Effector memory CD4-positive, alpha-beta T cell (primary cell): ENCODE results near the gene PRICKLE1.

Source experiments
- DNase-seq, 3 donors: peaks; one replicate each; pipeline ENCODE4 v3.0.0-alpha.2; 2020
- H3K27ac ChIP-seq: 2 replicates; pipeline ENCODE4 v1.7.0; 2013; ENCODE audit warnings: mild to moderate bottlenecking, low read length, moderate library complexity; ENCODE audit not compliant: insufficient read depth, poor library complexity, severe bottlenecking
- H3K27me3 ChIP-seq: replicated peaks from 2 replicates; pipeline ENCODE4 v1.7.0; 2013; ENCODE audit warnings: mild to moderate bottlenecking, low read length; ENCODE audit not compliant: insufficient read depth, control insufficient read depth, poor library complexity, severe bottlenecking
- H3K36me3 ChIP-seq: 2 replicates; pipeline ENCODE4 v1.7.0; 2013; ENCODE audit warnings: mild to moderate bottlenecking, low read length, moderate library complexity; ENCODE audit not compliant: control insufficient read depth, insufficient read depth
- H3K4me1 ChIP-seq: 2 replicates; pipeline ENCODE4 v1.7.0; 2013; ENCODE audit warnings: low read length, mild to moderate bottlenecking; ENCODE audit not compliant: control insufficient read depth, insufficient read depth, poor library complexity, severe bottlenecking
- H3K4me3 ChIP-seq: 2 replicates; pipeline ENCODE4 v1.7.0; 2013; ENCODE audit warnings: low read length, low read depth, mild to moderate bottlenecking; ENCODE audit not compliant: insufficient read depth, poor library complexity, severe bottlenecking
- H3K9me3 ChIP-seq: 2 replicates; pipeline ENCODE4 v1.7.0; 2013; ENCODE audit warnings: mild to moderate bottlenecking, low read length, moderate library complexity; ENCODE audit not compliant: control insufficient read depth

Gene PRICKLE1

DNA sequence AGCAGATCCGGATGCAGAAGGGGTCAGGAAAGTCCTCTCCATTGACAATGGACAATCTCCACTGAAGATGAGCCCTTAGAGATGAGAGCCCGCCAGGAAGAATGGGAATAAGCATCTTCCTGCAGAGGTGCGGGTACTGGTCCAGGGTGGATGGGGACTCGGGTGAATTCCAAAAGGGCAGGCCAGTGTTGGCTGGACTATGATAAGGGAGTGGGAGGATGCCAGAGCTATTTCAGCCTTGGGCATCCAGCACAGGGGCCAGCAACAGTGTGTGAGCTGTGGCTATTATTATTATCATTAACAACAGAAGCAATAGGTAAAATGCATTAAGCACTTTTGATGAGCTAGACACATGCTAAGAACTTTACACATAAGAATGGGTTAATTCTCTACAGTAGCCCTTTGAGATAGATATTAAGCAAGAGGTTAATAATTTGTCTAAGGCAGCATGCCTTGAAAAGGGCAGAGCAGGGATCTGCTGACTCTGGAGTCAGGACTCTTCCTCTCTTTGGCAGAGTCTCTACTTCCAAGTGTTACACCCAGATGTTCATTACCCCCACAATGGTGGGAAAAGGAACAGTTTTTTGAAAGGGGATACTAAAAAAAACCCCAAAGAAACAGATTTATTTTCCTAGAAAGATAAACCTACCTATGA, 55.2 kb downstream of the PRICKLE1 start:
- no peak for DNase-seq
- Histone ChIP-seq H3K4me1 (no peaks in the 10 kb centered on the region), H3K9me3 (no peaks in the 10 kb centered on the region), H3K27ac (no peak overlapping the region), H3K27me3 (no peaks in the 10 kb centered on the region), H3K4me3 (no peak overlapping the region), H3K36me3 (no peaks in the 10 kb centered on the region)

DNA sequence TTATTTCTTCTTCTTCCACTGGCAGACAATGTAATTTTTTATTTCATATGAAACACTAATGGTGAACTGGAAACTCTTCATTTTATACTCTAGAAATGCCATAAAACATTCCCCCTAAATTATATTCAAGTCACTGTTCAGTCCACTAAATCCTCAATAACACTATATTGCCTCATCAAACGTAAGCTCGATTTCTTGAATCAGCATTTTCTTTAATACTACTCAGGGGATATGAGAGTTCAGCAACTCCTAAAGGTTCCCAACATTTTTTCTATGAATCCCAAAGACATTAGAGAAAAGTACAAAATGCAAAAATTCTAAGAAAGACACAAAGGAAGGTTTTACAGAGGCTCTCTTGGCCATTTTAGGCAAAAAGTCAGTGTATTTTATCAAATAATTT, 59.3 kb downstream of the PRICKLE1 start:
- Histone ChIP-seq H3K27me3 (no peaks in the 10 kb centered on the region), H3K4me1 (no peaks in the 10 kb centered on the region), H3K9me3 (no peaks in the 10 kb centered on the region)

DNA sequence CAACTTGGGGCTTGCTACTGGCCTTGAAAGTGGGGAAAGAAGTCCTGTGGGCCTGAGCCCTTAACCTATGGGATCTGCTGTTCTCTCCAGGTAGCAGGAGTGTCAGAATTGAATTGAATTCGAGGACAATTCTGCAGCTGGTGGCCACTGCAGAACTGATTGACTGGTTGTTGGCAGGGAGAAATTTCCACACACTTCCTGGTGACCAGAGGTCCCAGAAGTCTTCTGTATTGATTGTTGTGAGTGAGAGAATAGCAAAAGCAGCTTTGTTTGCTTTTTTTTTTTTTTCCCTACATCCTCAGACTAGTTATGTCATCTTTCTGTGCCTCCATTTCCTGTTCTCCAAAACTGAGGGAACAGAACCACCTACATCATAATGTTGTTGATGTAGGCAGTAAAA, 64.1 kb downstream of the PRICKLE1 start:
- H3K4me1 ChIP-seq: no peaks in the 10 kb centered on the region
- H3K4me3 ChIP-seq: no peak overlapping the region
- H3K36me3 ChIP-seq: no peaks in the 10 kb centered on the region
- no peak overlapping the region for H3K27ac ChIP-seq
- no peaks in the 10 kb centered on the region for H3K9me3 ChIP-seq
- no peak for DNase-seq
- H3K27me3 ChIP-seq: no peaks in the 10 kb centered on the region

More for the DNA sequence above, 59.3 kb downstream of the PRICKLE1 start:
- H3K36me3 ChIP-seq: no peaks in the 10 kb centered on the region
- no peak overlapping the region for H3K27ac ChIP-seq
- H3K4me3 ChIP-seq: no peak overlapping the region
- DNase-seq: no peak

DNA sequence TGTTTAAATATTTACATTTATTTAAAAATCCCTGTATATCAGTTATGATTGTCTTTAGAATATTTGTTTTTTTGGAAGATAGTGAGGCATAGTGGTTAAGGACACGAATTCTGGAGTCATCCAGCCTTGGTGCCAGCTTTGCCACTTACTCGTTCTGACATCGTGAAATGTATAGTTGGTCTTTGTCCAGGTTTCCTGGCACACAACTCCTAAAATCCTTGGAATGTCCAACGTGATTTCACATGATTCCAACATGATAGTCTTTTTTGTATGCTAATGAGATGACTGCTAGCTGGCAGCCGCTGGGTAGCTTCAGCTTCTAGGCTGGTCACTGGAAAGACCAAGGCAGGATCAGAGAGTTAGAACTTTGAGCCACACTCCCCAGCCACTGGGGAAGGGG, 64.8 kb downstream of the PRICKLE1 start:
- DNase-seq: no peak
- Histone ChIP-seq H3K4me3 (no peak overlapping the region), H3K36me3 (no peaks in the 10 kb centered on the region), H3K27me3 (no peaks in the 10 kb centered on the region), H3K27ac (no peak overlapping the region), H3K9me3 (no peaks in the 10 kb centered on the region), H3K4me1 (no peaks in the 10 kb centered on the region)

DNA sequence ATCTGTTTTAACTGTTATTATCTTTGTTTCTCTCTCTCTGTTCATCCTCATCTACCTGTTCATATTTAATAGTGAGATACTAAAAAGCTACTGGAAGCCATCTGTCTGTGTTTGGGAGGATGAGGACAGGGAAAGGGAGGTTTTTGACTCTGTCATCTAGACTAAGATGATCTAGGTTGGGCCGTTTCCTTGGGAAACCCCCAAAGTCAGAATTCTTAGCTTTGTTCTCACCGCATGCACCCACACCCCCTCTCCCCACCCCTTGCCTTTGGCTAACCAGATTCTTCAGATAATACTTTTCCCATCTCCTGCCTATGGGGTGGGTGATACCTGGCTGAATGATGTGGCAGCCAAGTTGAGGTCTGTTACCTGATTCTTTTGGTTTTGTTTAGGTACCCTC, 73.0 kb downstream of the PRICKLE1 start:
- Histone ChIP-seq H3K4me1 (no peaks in the 10 kb centered on the region), H3K36me3 (no peaks in the 10 kb centered on the region), H3K9me3 (no peaks in the 10 kb centered on the region), H3K4me3 (no peak overlapping the region), H3K27me3 (no peaks in the 10 kb centered on the region), H3K27ac (no peak overlapping the region)
- DNase-seq: no peak

DNA sequence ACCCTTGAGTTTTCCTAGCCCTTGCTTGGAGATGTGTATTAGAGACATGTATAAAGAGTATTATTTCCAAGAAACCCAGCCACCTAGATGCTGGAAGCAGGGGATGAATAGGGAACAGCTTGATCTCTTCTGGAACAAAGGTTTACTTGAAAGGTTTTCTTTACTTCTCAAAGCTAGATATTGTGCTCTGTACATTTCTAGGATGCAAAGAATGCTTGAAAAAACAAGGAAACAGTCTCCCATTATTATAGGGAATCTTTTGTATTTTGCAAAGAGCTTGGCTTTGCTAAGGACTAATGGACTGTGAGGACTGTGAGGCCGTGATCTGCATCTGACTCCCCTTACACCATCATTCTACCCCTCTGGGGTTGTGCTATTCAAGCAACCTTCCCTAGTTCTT, 77.9 kb downstream of the PRICKLE1 start:
- no peaks in the 10 kb centered on the region for H3K27me3 ChIP-seq
- no peak overlapping the region for H3K4me3 ChIP-seq
- H3K4me1 ChIP-seq: no peaks in the 10 kb centered on the region
- no peaks in the 10 kb centered on the region for H3K36me3 ChIP-seq
- H3K27ac ChIP-seq: no peak overlapping the region
- no peak for DNase-seq
- H3K9me3 ChIP-seq: no peaks in the 10 kb centered on the region

DNA sequence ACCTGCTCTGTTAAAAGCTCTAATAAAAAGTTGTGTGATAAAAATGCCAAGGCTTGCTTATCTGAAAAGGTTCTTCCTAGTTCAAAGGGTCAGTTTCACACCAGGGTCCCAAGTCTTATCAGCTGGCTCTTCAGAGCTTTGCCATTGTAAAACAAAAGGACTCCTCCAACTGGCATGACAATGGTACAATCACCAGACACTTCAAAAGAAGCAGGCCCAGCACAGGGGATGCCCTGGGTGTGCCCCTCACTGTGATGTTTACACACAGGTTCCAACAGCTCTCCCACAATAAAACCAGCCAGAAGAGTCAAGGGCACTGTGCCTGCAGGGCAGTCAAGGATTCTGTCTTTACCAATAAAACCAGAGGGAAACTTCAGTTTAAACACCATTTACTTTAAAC, 78.7 kb downstream of the PRICKLE1 start:
- no peak for DNase-seq
- Histone ChIP-seq H3K27ac (no peak overlapping the region), H3K4me3 (no peak overlapping the region), H3K9me3 (no peaks in the 10 kb centered on the region), H3K27me3 (no peaks in the 10 kb centered on the region), H3K36me3 (no peaks in the 10 kb centered on the region), H3K4me1 (no peaks in the 10 kb centered on the region)

DNA sequence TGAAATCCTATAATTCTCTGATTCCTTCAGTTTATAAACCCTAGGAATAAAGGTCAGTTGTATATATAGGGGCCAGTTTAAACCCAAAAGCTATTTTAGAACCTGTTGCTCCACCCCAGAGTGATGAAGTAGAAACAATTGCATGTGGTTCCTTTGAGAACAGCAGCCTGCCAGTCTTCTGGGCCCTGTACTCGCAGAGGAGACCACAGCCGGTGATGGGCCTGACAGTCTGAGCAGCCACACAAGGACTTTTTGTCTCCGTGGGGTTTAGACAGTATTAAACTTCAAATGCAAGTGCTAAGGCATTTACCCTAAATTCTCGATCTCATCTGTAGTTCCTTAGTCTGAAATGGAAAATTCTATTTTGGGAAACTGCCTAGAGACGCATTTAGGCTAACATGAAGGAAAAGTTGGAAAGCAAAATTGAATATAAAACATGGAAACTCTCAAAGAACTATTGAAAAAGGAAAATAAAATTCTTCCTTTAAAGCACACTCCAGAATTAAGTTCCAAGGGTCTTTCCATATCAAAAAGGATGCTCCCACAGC, 80.6 kb downstream of the PRICKLE1 start:
- H3K27ac ChIP-seq: no peak overlapping the region
- no peaks in the 10 kb centered on the region for H3K36me3 ChIP-seq
- no peaks in the 10 kb centered on the region for H3K9me3 ChIP-seq
- no peak for DNase-seq
- no peaks in the 10 kb centered on the region for H3K4me1 ChIP-seq
- no peak overlapping the region for H3K4me3 ChIP-seq
- no peaks in the 10 kb centered on the region for H3K27me3 ChIP-seq

DNA sequence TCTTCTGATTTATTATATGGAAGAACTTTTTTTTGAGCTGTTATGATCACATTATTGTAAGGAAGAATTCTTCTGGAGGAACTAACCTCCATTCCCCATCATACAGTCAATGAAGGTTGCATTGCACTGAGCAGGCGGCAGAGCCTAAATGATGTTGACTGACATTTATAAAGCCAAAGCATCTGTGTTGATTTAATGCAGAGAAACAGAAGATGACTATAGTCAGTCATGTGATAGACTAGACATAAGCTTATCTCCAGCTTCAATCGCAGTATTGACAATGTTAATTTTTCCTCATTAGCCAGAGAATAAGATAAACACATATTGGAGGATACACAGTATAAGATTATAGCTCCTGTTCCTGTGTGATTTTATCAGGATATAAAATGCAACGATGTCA, 82.0 kb downstream of the PRICKLE1 start:
- Histone ChIP-seq H3K27me3 (no peaks in the 10 kb centered on the region), H3K9me3 (no peaks in the 10 kb centered on the region), H3K27ac (no peak overlapping the region), H3K4me1 (no peaks in the 10 kb centered on the region), H3K4me3 (no peak overlapping the region), H3K36me3 (no peaks in the 10 kb centered on the region)
- no peak for DNase-seq

DNA sequence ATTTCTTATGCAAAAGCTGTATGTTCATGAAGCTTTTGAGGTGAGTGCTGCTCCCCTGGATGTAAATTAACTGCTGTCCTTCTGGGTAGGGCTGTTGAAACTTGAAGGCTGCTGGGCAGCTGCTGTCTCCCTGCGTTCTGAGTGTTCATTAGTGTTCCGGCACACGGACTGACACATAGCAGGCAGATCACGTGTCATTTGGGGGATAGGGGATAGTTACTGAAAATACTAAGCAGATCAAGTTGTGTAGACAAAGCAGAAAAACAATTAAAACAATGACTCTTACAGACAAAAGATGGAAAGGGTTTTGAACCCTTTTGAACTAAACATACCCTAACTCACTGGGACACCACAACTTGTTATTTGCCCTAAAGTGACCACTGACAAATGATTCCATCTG, 82.5 kb downstream of the PRICKLE1 start:
- Histone ChIP-seq H3K4me3 (no peak overlapping the region), H3K27ac (no peak overlapping the region), H3K36me3 (no peaks in the 10 kb centered on the region), H3K9me3 (no peaks in the 10 kb centered on the region), H3K27me3 (no peaks in the 10 kb centered on the region), H3K4me1 (no peaks in the 10 kb centered on the region)
- no peak for DNase-seq
